HEK293 (cell line): Measurements from ENCODE around the gene PTPRH.

Experiments
- CTCF ChIA-PET: fragments of 350-600 bp; formaldehyde crosslinking; extraction: SDS; loops from one replicate; lab custom pipeline; 2021; ENCODE audit warnings: antibody characterized with exemption; lab: Yijun Ruan, JAX
- POLR2A ChIA-PET: fragments of 300-600 bp; formaldehyde crosslinking; extraction: SDS; loops from one replicate; lab custom pipeline; 2020; ENCODE audit warnings: antibody characterized with exemption, inconsistent platforms; lab: Yijun Ruan, JAX
- H3K27ac ChIP-seq: fragments of 200-500 bp; sonication (Bioruptor generic); 2 replicates; pipeline ENCODE4 v1.5.1; 2014; ENCODE audit warnings: low read depth, low read length, control low read depth, inconsistent platforms; ENCODE audit errors: extremely low read depth
- H3K36me3 ChIP-seq, 2 experiments: fragments of 200-500 bp in 1 of 2; sonication (Bioruptor generic) in 1 of 2; 1 replicate in 1 of 2; 2 replicates in 1 of 2; pipeline ENCODE4 v1.5.1; 2014 to 2017; ENCODE audit warnings: inconsistent platforms in 2 of 2, low read length in 2 of 2; ENCODE audit not compliant: control insufficient read depth in 2 of 2, insufficient read depth in 1 of 2
- H3K4me1 ChIP-seq: fragments of 200-500 bp; sonication (Bioruptor generic); 2 replicates; pipeline ENCODE4 v1.5.1; 2014; ENCODE audit warnings: mild to moderate bottlenecking, low read length, inconsistent platforms; ENCODE audit not compliant: control insufficient read depth, insufficient read depth
- H3K4me3 ChIP-seq: 2 replicates; pipeline ENCODE4 v1.5.1; 2011; ENCODE audit warnings: low read depth, mild to moderate bottlenecking, control low read depth, low read length, moderate library complexity
- H3K9me3 ChIP-seq: fragments of 200-500 bp; sonication (Bioruptor generic); 2 replicates; pipeline ENCODE4 v1.5.1; 2014; ENCODE audit warnings: low read depth, low read length, inconsistent platforms; ENCODE audit not compliant: control insufficient read depth, insufficient read depth
- BCL11B ChIP-seq: fragments of 450-650 bp; formaldehyde crosslinking; IDR thresholded peaks from 2 replicates; pipeline ENCODE4 v1.5.1; 2016; ENCODE audit warnings: low read depth, missing biosample characterization, missing genetic modification characterization
- GFI1B ChIP-seq: fragments of 450-650 bp; formaldehyde crosslinking; IDR thresholded peaks from 2 replicates; pipeline ENCODE4 v1.5.1; 2016; ENCODE audit warnings: missing biosample characterization, missing genetic modification characterization
- HOXD13 ChIP-seq: sonication (generic); formaldehyde crosslinking; IDR thresholded peaks from 2 replicates; pipeline ENCODE4 v1.8.0; 2022; ENCODE audit warnings: missing genetic modification reagents, borderline replicate concordance
- ZEB2 ChIP-seq: fragments of 450-650 bp; formaldehyde crosslinking; IDR thresholded peaks from 2 replicates; pipeline ENCODE4 v1.5.1; 2016; ENCODE audit warnings: missing biosample characterization, missing genetic modification characterization
- ZNF311 ChIP-seq: fragments of 450-650 bp; formaldehyde crosslinking; IDR thresholded peaks from 2 replicates; pipeline ENCODE4 v1.5.1; 2017; ENCODE audit warnings: missing biosample characterization, missing genetic modification characterization, borderline replicate concordance
- ZNF324 ChIP-seq: fragments of 450-650 bp; formaldehyde crosslinking; IDR thresholded peaks from 2 replicates; pipeline ENCODE4 v1.5.1; 2016; ENCODE audit warnings: missing biosample characterization, missing genetic modification characterization
- ZNF335 ChIP-seq: fragments of 450-650 bp; formaldehyde crosslinking; conservative IDR thresholded peaks from 2 replicates; pipeline ENCODE4 v1.5.1; 2016; ENCODE audit warnings: missing biosample characterization, missing genetic modification characterization
- ZNF426 ChIP-seq: fragments of 450-650 bp; formaldehyde crosslinking; IDR thresholded peaks from 2 replicates; pipeline ENCODE4 v1.5.1; 2017; ENCODE audit warnings: missing biosample characterization, missing genetic modification characterization, mild to moderate bottlenecking, inconsistent platforms, moderate library complexity
- ZNF530 ChIP-seq: fragments of 450-650 bp; formaldehyde crosslinking; IDR thresholded peaks from 2 replicates; pipeline ENCODE4 v1.5.1; 2016; ENCODE audit warnings: low read depth, missing biosample characterization, missing genetic modification characterization
- ZNF596 ChIP-seq: fragments of 450-650 bp; IDR thresholded peaks from 2 replicates; pipeline ENCODE4 v1.5.0; 2018; ENCODE audit warnings: missing biosample characterization, mild to moderate bottlenecking, missing genetic modification characterization, moderate library complexity
- ZNF610 ChIP-seq: fragments of 450-650 bp; formaldehyde crosslinking; IDR thresholded peaks from 2 replicates; pipeline ENCODE4 v1.5.1; 2016; ENCODE audit warnings: missing biosample characterization, missing genetic modification characterization, borderline replicate concordance
- ZNF658 ChIP-seq: fragments of 450-650 bp; formaldehyde crosslinking; IDR thresholded peaks from 2 replicates; pipeline ENCODE4; 2016; ENCODE audit warnings: missing biosample characterization, missing genetic modification characterization
- ZNF776 ChIP-seq: fragments of 450-650 bp; formaldehyde crosslinking; IDR thresholded peaks from 2 replicates; pipeline ENCODE4 v1.5.0; 2017; ENCODE audit warnings: missing biosample characterization, missing genetic modification characterization, borderline replicate concordance
- ZNF843 ChIP-seq: fragments of 450-650 bp; formaldehyde crosslinking; IDR thresholded peaks from 2 replicates; pipeline ENCODE4 v1.5.1; 2016; ENCODE audit warnings: missing biosample characterization, missing genetic modification characterization
- TF ChIP-seq, protein P1 (sequence below): fragments of 450-650 bp; formaldehyde crosslinking; IDR thresholded peaks from 2 replicates; pipeline ENCODE4 v1.5.1; 2016; ENCODE audit warnings: missing biosample characterization, missing genetic modification characterization
- TF ChIP-seq, protein P2 (sequence below): fragments of 450-650 bp; formaldehyde crosslinking; IDR thresholded peaks from 2 replicates; pipeline ENCODE4 v1.5.1; 2017; ENCODE audit warnings: missing biosample characterization, missing genetic modification characterization
- TF ChIP-seq, protein P3 (sequence below): fragments of 450-650 bp; formaldehyde crosslinking; IDR thresholded peaks from 2 replicates; pipeline ENCODE4 v1.5.1; 2016; ENCODE audit warnings: missing biosample characterization, missing genetic modification characterization

PTPRH gene

DNA sequence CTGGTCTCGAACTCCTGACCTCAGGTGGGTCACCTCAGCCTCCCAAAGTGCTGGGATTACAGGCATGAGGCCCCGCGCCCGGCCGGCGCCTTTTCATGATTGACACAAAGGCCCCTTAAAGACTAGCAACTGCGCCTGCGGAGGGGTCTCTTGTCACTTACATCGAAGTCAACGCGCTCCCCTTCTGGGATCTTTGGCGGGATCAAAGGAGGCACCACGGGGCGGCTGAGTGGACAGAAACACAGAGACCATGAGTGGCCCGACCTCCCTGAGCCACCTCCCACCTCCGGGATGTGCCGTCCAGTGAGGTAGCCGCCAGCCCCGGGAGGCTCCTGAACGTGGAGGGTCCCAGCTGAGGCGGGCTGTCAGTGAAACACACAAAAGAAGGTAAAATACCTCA lies 67.6 kb downstream of the PTPRH start:
- Histone ChIP-seq H3K4me3 (no peak overlapping the region), H3K36me3 (no peaks in the 10 kb centered on the region; a peak in 1 of 3 replicates)
- POLR2A ChIA-PET, result interaction anchor here (0.5 to 2.4 kb wide), 10 partner anchors 18 to 490 kb away, joined by 3 to 19 read pairs (median 6); partner anchors contain the start of genes NAT14, PPP1R12C and UBE2S

DNA sequence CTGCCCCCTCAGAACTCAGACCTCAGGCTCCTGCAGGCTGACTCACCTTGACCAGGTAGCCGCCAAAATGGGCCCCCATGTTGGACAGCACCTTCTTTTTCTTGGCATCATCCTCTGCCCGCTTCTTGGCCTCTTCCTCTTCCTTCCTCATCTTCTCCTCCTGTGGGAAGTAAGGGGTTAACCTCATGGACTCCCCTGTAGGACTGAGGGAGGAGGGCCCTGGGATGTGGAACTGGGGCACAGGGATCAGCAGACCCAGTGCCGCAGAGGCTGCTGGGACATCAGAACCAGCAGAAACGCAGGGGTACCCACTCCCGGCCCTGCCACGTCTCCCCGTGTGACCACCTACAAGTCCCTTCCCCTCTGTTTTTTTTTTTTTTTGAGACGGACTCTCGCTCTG lies 71.4 kb downstream of the PTPRH start:
- ChIA-PET CTCF (no interaction called here), POLR2A (no interaction called here)
- no peaks in the 10 kb centered on the region for H3K9me3 ChIP-seq
- H3K36me3 ChIP-seq, result no peaks in the 10 kb centered on the region; a peak in 1 of 3 replicates
- no peak overlapping the region for H3K4me3 ChIP-seq
- H3K27ac ChIP-seq, result no peak overlapping the region
- H3K4me1 ChIP-seq, result no peaks in the 10 kb centered on the region
- TF ChIP-seq GFI1B (tag by site-specific recombination), result no peak
- no peak for TF ChIP-seq BCL11B (tag by site-specific recombination)
- TF ChIP-seq ZEB2 (tag by site-specific recombination), result no peak
- TF ChIP-seq, protein P1, sequence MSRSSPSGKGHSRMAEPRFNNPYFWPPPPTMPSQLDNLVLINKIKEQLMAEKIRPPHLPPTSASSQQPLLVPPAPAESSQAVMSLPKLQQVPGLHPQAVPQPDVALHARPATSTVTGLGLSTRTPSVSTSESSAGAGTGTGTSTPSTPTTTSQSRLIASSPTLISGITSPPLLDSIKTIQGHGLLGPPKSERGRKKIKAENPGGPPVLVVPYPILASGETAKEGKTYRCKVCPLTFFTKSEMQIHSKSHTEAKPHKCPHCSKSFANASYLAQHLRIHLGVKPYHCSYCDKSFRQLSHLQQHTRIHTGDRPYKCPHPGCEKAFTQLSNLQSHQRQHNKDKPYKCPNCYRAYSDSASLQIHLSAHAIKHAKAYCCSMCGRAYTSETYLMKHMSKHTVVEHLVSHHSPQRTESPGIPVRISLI (tag by site-specific recombination), result no peak
- TF ChIP-seq ZNF530 (tag by site-specific recombination), result no peak
- no peak for TF ChIP-seq ZNF324
- TF ChIP-seq ZNF610 (tag by site-specific recombination), result no peak
- TF ChIP-seq ZNF596, result no peak

More for the DNA sequence above, 67.6 kb downstream of the PTPRH start:
- CTCF ChIA-PET, result interaction anchor here (0.6 to 6.4 kb wide), 45 partner anchors 9 to 739 kb away, joined by 3 to 107 read pairs (median 5); partner anchors contain the start of genes DNAAF3, SYT5 and TNNI3
- H3K4me1 ChIP-seq, result no peaks in the 10 kb centered on the region
- H3K9me3 ChIP-seq, result no peaks in the 10 kb centered on the region
- H3K27ac ChIP-seq, result no peak overlapping the region
- TF ChIP-seq, protein P2, sequence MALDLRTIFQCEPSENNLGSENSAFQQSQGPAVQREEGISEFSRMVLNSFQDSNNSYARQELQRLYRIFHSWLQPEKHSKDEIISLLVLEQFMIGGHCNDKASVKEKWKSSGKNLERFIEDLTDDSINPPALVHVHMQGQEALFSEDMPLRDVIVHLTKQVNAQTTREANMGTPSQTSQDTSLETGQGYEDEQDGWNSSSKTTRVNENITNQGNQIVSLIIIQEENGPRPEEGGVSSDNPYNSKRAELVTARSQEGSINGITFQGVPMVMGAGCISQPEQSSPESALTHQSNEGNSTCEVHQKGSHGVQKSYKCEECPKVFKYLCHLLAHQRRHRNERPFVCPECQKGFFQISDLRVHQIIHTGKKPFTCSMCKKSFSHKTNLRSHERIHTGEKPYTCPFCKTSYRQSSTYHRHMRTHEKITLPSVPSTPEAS, result no peak
- TF ChIP-seq ZNF776 (no peak), HOXD13 (no peak), ZNF311 (tag by site-specific recombination) (no peak), ZNF335 (peak; percentile 7; the same call in 1 of the 2 replicates)

DNA sequence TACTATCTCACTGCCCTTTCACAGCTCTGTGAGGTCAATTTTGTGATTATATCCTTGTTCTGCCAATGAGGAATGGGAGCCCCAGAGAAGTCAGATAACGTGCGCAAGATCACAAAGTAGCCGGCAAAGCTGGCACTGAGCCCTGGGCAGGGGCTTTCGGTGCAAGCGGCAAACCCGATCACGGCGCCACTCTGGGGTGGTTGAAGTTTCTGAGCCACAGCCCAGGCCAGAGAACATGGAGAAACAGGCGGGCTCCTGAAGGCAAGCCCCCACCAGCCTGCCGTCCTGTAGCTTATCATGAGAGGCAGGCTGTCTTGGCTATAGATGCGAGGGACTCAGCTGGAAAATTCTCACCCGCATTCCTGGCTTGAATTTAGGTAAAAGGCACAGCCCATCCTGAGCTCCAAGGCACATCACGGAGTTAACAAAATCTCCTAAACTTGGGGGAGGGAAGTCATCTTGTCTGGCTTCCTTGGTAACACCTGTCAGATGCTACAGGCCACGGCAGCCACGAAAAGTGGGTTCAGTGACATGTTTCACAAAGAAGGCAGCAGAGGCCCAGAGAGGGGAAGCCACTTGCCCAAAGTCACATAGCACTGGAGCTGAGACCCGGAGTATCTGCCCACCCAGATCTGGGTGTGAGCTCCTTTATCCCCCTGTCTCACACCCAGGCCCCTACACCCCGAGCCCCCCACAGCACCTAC lies 72.8 kb downstream of the PTPRH start:
- TF ChIP-seq ZNF596 (no peak), ZNF658 (tag by site-specific recombination) (no peak), ZNF843 (no peak), ZNF426 (no peak)
- TF ChIP-seq, protein P3, sequence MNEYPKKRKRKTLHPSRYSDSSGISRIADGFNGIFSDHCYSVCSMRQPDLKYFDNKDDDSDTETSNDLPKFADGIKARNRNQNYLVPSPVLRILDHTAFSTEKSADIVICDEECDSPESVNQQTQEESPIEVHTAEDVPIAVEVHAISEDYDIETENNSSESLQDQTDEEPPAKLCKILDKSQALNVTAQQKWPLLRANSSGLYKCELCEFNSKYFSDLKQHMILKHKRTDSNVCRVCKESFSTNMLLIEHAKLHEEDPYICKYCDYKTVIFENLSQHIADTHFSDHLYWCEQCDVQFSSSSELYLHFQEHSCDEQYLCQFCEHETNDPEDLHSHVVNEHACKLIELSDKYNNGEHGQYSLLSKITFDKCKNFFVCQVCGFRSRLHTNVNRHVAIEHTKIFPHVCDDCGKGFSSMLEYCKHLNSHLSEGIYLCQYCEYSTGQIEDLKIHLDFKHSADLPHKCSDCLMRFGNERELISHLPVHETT (tag by site-specific recombination), result no peak
- CTCF ChIA-PET, result interaction anchor here (0.6 to 2.0 kb wide), 18 partner anchors 8 to 658 kb away, joined by 3 to 12 read pairs (median 4); partner anchors contain the start of gene DNAAF3
- no peaks in the 10 kb centered on the region for H3K4me1 ChIP-seq
- no peak overlapping the region for H3K4me3 ChIP-seq
- no peak overlapping the region for H3K27ac ChIP-seq
- no peaks in the 10 kb centered on the region; a peak in 1 of 3 replicates for H3K36me3 ChIP-seq
- POLR2A ChIA-PET, result no interaction called here
- no peaks in the 10 kb centered on the region for H3K9me3 ChIP-seq
